Naive thymus-derived CD4-positive, alpha-beta T cell (primary cell): ENCODE data around the gene MS4A13. TPM values are rescaled to one million over a fixed set of nuclear protein-coding genes. Genes with fewer than 3 reads are reported as not detected.

Experiments used
- ATAC-seq: fragments of 150-1000 bp; cut with Tn5 transposase; 2 replicates; pipeline ENCODE4 v1.10.0; 2021; ENCODE audit warnings: mild to moderate bottlenecking, moderate library complexity
- CTCF ChIA-PET: fragments of 350-600 bp; sonication (Branson Sonifier 250); formaldehyde crosslinking; loops from one replicate; lab custom pipeline; 2021; ENCODE audit warnings: antibody characterized with exemption; lab: Charles Lee
- POLR2A ChIA-PET: fragments of 350-600 bp; sonication (Branson Sonifier 250); formaldehyde crosslinking; loops from one replicate; lab custom pipeline; 2021; ENCODE audit warnings: antibody characterized with exemption, inconsistent platforms; lab: Charles Lee
- DNase-seq, 9 donors: peaks; one replicate each; pipeline versions ENCODE4 v3.0.0 to v3.0.0-alpha.2; 2020 to 2022; ENCODE audit warnings: mixed read lengths in 1 of 9
- H3K27ac ChIP-seq: one replicate; pipeline ENCODE4 v1.7.0; 2013; ENCODE audit warnings: mild to moderate bottlenecking, low read depth, low read length, moderate library complexity
- H3K27me3 ChIP-seq, 2 donors: one replicate each; pipeline ENCODE4 v1.7.0; 2013; ENCODE audit warnings: low read length in 2 of 2, mild to moderate bottlenecking in 2 of 2, moderate library complexity in 2 of 2; ENCODE audit not compliant: control insufficient read depth in 2 of 2, insufficient read depth in 2 of 2
- H3K36me3 ChIP-seq, 3 experiments: 1 replicate in 2 of 3; 2 replicates in 1 of 3; pipeline ENCODE4 v1.7.0; 2013; ENCODE audit warnings: low read length in 3 of 3, mild to moderate bottlenecking in 3 of 3, moderate library complexity in 1 of 3; ENCODE audit not compliant: insufficient read depth in 3 of 3, control insufficient read depth in 2 of 3
- H3K4me1 ChIP-seq, 2 donors: one replicate each; pipeline ENCODE4 v1.7.0; 2013; ENCODE audit warnings: low read length in 2 of 2, mild to moderate bottlenecking in 2 of 2, moderate library complexity in 1 of 2; ENCODE audit not compliant: control insufficient read depth in 2 of 2, insufficient read depth in 2 of 2
- H3K4me3 ChIP-seq: 2 replicates; pipeline ENCODE4 v1.7.0; 2013; ENCODE audit warnings: mild to moderate bottlenecking, low read length
- H3K9me3 ChIP-seq, 3 experiments: 1 replicate in 2 of 3; 2 replicates in 1 of 3; pipeline ENCODE4 v1.7.0; 2013; ENCODE audit warnings: low read length in 3 of 3; ENCODE audit not compliant: control insufficient read depth in 2 of 3
- H3K27ac Mint-ChIP-seq, 9 donors: one replicate each; pipeline ENCODE4 v1.8.0; 2020 to 2022; ENCODE audit warnings: mixed read lengths in 9 of 9, mild to moderate bottlenecking in 8 of 9, moderate library complexity in 5 of 9, inconsistent platforms in 2 of 9
- H3K27me3 Mint-ChIP-seq, 5 donors: one replicate each; pipeline ENCODE4 v1.8.0; 2021 to 2022; ENCODE audit warnings: mixed read lengths in 5 of 5, mild to moderate bottlenecking in 1 of 5
- H3K36me3 Mint-ChIP-seq, 5 donors: one replicate each; pipeline ENCODE4 v1.8.0; 2020 to 2022; ENCODE audit warnings: mixed read lengths in 5 of 5, mild to moderate bottlenecking in 3 of 5, inconsistent platforms in 1 of 5
- H3K4me1 Mint-ChIP-seq, 7 donors: one replicate each; pipeline ENCODE4 v1.8.0; 2020 to 2022; ENCODE audit warnings: mixed read lengths in 7 of 7, mild to moderate bottlenecking in 3 of 7, inconsistent platforms in 1 of 7
- H3K4me3 Mint-ChIP-seq, 10 donors: one replicate each; pipeline ENCODE4 v1.8.0; 2020 to 2022; ENCODE audit warnings: mild to moderate bottlenecking in 10 of 10, mixed read lengths in 10 of 10, moderate library complexity in 6 of 10, inconsistent platforms in 2 of 10
- H3K9me3 Mint-ChIP-seq, 11 donors: one replicate each; pipeline ENCODE4 v1.8.0; 2020 to 2022; ENCODE audit warnings: mixed read lengths in 11 of 11, mild to moderate bottlenecking in 4 of 11, inconsistent platforms in 1 of 11, moderate library complexity in 1 of 11
- intact Hi-C, 2 donors: fragments of 100-400 bp; cut with micrococcal nuclease; formaldehyde crosslinking; loops; one replicate each; pipeline ENCODE4 v1.15.1; 2023
- polyA plus RNA-seq, 2 donors: library from polyadenylated mRNA; unstranded; fragments of 300-500 nt; fragmentation: Illumina TruSeq; gene quantifications; one replicate each; pipeline ENCODE4 v1.2.3, GENCODE V29; 2021
- total RNA-seq, 6 experiments: library from RNA in 5 of 6; stranded (reverse) in 5 of 6; gene quantifications; 1 replicate in 5 of 6; 2 replicates in 1 of 6; pipeline ENCODE4 v1.2.3 and lab custom pipeline; 2021 to 2026

MS4A13 gene
- total and polyA plus RNA-seq, 7 experiments from 2014 or later, result not detected

DNA sequence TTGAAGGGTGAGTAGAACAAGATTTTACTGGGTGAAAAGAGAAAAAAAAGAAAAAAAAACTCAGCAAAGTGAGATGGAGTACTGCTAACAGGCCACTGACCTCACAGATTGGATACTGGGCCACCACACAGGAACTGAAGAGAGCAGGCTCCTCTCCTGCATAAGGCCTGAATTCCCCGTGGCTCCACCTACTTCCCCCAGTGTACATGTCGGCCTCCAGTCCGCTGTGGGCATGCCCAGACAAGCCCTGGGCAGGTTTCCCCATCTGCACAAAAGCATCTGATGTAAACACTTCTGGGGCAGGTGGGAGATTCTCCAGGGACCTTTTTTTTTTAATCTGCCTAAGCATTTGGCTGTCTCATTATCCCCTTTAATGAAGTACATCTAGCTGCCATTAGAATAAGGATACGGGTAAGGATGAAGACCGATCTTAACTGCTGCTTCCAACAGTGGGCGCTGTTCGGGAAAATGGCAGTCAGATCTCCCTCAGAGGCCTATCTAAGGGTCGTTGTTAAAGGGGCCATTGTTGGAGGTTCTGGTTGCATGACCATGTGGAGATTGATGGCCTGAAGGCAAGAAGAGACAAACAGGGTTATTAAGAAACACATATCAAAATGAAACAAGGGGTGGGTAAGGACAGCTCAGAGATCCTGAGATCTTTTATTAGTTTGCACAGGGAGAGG lies 48.5 kb downstream of the MS4A13 start:
- no peaks in the 10 kb centered on the region for H3K36me3 ChIP-seq
- Mint-ChIP-seq H3K36me3 (peaks cover 0 to 4% (median 0%) of the 10 kb centered on the region in 5 donors), H3K4me1 (no peaks in the 10 kb centered on the region), H3K4me3 (no peak overlapping the region), H3K9me3 (peaks cover 7 to 53% (median 28%) of the 10 kb centered on the region in 11 donors), H3K27ac (no peak overlapping the region), H3K27me3 (peaks cover 0 to 20% (median 12%) of the 10 kb centered on the region in 5 donors)
- DNase-seq (no peak), ATAC-seq (no peak)
- H3K4me1 ChIP-seq, result no peaks in the 10 kb centered on the region
- POLR2A ChIA-PET, result no interaction called here
- H3K9me3 ChIP-seq, result no peaks in the 10 kb centered on the region
- intact Hi-C loops, result no loop called here
- H3K27ac ChIP-seq, result no peak overlapping the region
- CTCF ChIA-PET, result interaction anchor here (0.6 kb wide), 1 partner anchor 57 kb away, joined by 3 read pairs; no protein-coding TSS in a partner anchor
- H3K4me3 ChIP-seq, result no peak overlapping the region
- no peaks in the 10 kb centered on the region for H3K27me3 ChIP-seq

DNA sequence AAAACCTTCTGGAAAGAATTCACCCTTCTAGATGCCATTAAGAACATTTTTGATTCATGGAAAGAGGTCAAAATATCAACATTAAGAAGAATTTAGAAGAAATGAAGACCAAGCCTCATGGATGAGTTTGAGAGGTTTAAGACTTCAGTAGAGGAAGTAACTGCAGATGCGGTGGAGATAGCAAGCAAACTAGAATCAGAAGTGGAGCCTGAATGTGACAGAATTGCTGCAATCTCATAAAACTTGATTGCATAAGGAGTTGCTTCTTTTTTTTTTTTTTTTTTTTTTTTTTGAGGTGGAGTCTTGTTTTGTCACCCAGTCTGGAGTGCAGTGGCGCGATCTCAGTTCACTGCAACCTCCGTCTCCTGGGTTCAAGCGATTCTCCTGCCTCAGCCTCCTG lies 51.6 kb downstream of the MS4A13 start:
- ChIA-PET POLR2A (no interaction called here), CTCF (no interaction called here)
- H3K27me3 ChIP-seq, result no peaks in the 10 kb centered on the region
- Mint-ChIP-seq H3K4me3 (no peak overlapping the region), H3K27ac (no peak overlapping the region), H3K27me3 (peaks cover 3 to 35% (median 22%) of the 10 kb centered on the region in 5 donors), H3K9me3 (peaks cover 0 to 22% (median 10%) of the 10 kb centered on the region in 11 donors), H3K36me3 (peaks cover 0 to 4% (median 0%) of the 10 kb centered on the region in 5 donors), H3K4me1 (no peaks in the 10 kb centered on the region)
- H3K4me3 ChIP-seq, result no peak overlapping the region
- no peaks in the 10 kb centered on the region for H3K36me3 ChIP-seq
- H3K27ac ChIP-seq, result no peak overlapping the region
- DNase-seq (no peak), ATAC-seq (no peak)
- intact Hi-C loops, result no loop called here
- H3K4me1 ChIP-seq, result no peaks in the 10 kb centered on the region
- no peaks in the 10 kb centered on the region for H3K9me3 ChIP-seq

DNA sequence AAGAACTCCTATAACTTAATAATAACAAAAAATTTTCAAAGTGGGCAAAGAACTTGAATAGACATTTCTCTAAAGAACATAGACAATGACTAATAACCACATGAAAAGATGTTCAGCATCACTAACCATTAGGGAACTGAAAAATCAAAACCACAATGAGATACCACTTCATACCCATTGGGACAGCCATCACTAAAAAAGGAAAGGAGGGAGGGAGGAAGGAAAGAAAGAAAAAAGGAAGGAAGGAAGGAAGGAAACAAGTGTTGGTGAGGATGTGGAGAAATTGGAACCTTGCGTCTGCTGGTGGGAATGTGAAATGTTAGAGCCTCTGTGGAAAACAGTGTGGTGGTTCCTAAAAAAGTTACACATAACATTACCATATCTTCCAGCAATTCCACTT lies 55.8 kb downstream of the MS4A13 start:
- intact Hi-C loops, result no loop called here
- DNase-seq (no peak), ATAC-seq (no peak)
- ChIA-PET CTCF (no interaction called here), POLR2A (no interaction called here)
- no peaks in the 10 kb centered on the region for H3K27me3 ChIP-seq
- H3K27ac ChIP-seq, result no peak overlapping the region
- no peaks in the 10 kb centered on the region for H3K4me1 Mint-ChIP-seq
- no peak overlapping the region for H3K27ac Mint-ChIP-seq
- no peak overlapping the region for H3K4me3 Mint-ChIP-seq
- no peaks in the 10 kb centered on the region for H3K36me3 ChIP-seq
- no peaks in the 10 kb centered on the region for H3K9me3 ChIP-seq
- H3K36me3 Mint-ChIP-seq, result no peaks in the 10 kb centered on the region
- no peak overlapping the region for H3K4me3 ChIP-seq
- H3K4me1 ChIP-seq, result no peaks in the 10 kb centered on the region
- peaks cover 7 to 30% (median 24%) of the 10 kb centered on the region in 5 donors for H3K27me3 Mint-ChIP-seq
- peaks cover 0 to 3% (median 0%) of the 10 kb centered on the region in 11 donors for H3K9me3 Mint-ChIP-seq

DNA sequence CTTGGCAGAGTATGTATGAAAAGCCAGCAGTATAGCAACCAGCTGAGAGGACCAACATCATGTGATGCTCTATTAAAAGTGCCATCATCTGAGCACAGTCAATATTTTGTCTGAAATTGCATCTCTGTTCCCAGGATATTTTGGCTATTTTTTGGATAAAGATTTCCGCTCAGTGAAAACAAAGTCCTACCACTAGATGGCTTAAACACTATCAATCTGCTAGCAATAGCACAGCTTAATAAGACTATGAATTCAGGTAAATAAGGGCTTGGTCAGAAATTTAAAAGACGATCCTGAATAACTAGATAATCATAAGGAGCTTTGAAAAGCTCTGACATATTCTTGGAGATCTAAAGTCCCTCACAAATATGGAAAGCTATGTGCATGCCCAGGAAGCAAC lies 74.4 kb downstream of the MS4A13 start:
- Mint-ChIP-seq H3K27me3 (peaks cover 0 to 14% (median 5%) of the 10 kb centered on the region in 5 donors), H3K36me3 (peaks cover 0 to 5% (median 0%) of the 10 kb centered on the region in 5 donors)
- CTCF ChIA-PET, result no interaction called here

More for the DNA sequence above, 74.4 kb downstream of the MS4A13 start:
- intact Hi-C loops, result no loop called here
- Mint-ChIP-seq H3K4me3 (no peak overlapping the region), H3K27ac (no peak overlapping the region), H3K9me3 (peaks cover 2 to 29% (median 14%) of the 10 kb centered on the region in 11 donors), H3K4me1 (no peaks in the 10 kb centered on the region)
- no peak for DNase-seq
- POLR2A ChIA-PET, result no interaction called here
- no peak for ATAC-seq
- Histone ChIP-seq H3K9me3 (peaks cover 0 to 13% (median 0%) of the 10 kb centered on the region in 3 experiments), H3K4me1 (no peaks in the 10 kb centered on the region), H3K4me3 (no peak overlapping the region), H3K27me3 (peaks cover 0 to 3% of the 10 kb centered on the region in 2 donors), H3K27ac (no peak overlapping the region), H3K36me3 (no peaks in the 10 kb centered on the region)

Other genes with a start within 250 kb of the MS4A13 start
- 1 to 10 TPM in 1 of 5 experiments, under 1 TPM in 3, not detected in 1; 0.62 to 6.9 (median 0.87) TPM for gene MS4A4A, start 234.7 kb upstream of the MS4A13 start, total RNA-seq
- not detected for gene MS4A4A, start 234.7 kb upstream of the MS4A13 start, polyA plus RNA-seq
- gene MS4A6E, start 188.1 kb upstream of the MS4A13 start, total RNA-seq, result not detected
- gene MS4A6E, start 188.1 kb upstream of the MS4A13 start, polyA plus RNA-seq, result not detected
- gene MS4A7, start 136.9 kb upstream of the MS4A13 start, total RNA-seq, result 10 to 100 TPM in 1 of 5 experiments, 1 to 10 TPM in 3, not detected in 1; 3.2 to 83.4 (median 3.8) TPM
- under 1 TPM in 1 of 2 donors, not detected in 1; 0.22 TPM for gene MS4A7, start 136.9 kb upstream of the MS4A13 start, polyA plus RNA-seq
- gene MS4A14, start 118.9 kb upstream of the MS4A13 start, total RNA-seq, result 1 to 10 TPM in 1 of 5 experiments, under 1 TPM in 2, not detected in 2; 0.13 to 5.6 (median 0.37) TPM
- gene MS4A14, start 118.9 kb upstream of the MS4A13 start, polyA plus RNA-seq, result not detected
- gene MS4A5, start 85.8 kb upstream of the MS4A13 start, total RNA-seq, result not detected
- gene MS4A5, start 85.8 kb upstream of the MS4A13 start, polyA plus RNA-seq, result not detected
- 10 to 100 TPM in 1 of 5 experiments, 1 to 10 TPM in 3, not detected in 1; 1.4 to 22.1 (median 1.6) TPM for gene MS4A1, start 59.5 kb upstream of the MS4A13 start, total RNA-seq
- 1 to 10 TPM in 1 of 2 donors, under 1 TPM in 1; 0.92 to 1.2 TPM for gene MS4A1, start 59.5 kb upstream of the MS4A13 start, polyA plus RNA-seq
- not detected for gene MS4A12, start 22.6 kb upstream of the MS4A13 start, total RNA-seq
- gene MS4A12, start 22.6 kb upstream of the MS4A13 start, polyA plus RNA-seq, result not detected
- gene MS4A8, start 184.2 kb downstream of the MS4A13 start, total RNA-seq, result not detected
- not detected for gene MS4A8, start 184.2 kb downstream of the MS4A13 start, polyA plus RNA-seq
- not detected for gene MS4A18, start 209.3 kb downstream of the MS4A13 start, total RNA-seq
- not detected for gene MS4A18, start 209.3 kb downstream of the MS4A13 start, polyA plus RNA-seq
- gene MS4A15, start 241.5 kb downstream of the MS4A13 start, total RNA-seq, result not detected
- not detected for gene MS4A15, start 241.5 kb downstream of the MS4A13 start, polyA plus RNA-seq